Measurements from ENCODE around the gene VPS29. TPM values are rescaled to one million over a fixed set of nuclear protein-coding genes. Genes with fewer than 3 reads are reported as not detected.

VPS29 gene
- 59.0 and 62.5 TPM in 2 replicates for total RNA-seq (2021; fragmentation: NEBNext Ultra II Directional; extraction: Animal tissue kit (Norgen Biotek cat#: 25700))
- 40.0 and 74.6 TPM in 2 replicates for polyA plus RNA-seq (2011; rRNA removed)
- 82.1 TPM for polyA plus RNA-seq (2011; cell fraction: cytosol; rRNA removed)
- polyA plus RNA-seq (2011; cell fraction: nucleus; rRNA removed), result 18.0 TPM
- 70.6 to 98.5 TPM (median 81.0 TPM) in 4 replicates for polyA plus RNA-seq (2012, experiment 1 of 2)
- polyA plus RNA-seq (2012, experiment 2 of 2), result 52.1 TPM
- polyA plus RNA-seq (2013, experiment 1 of 2), result 65.0 TPM
- 64.2 TPM for polyA plus RNA-seq (2013, experiment 2 of 2)
- polyA minus RNA-seq (2011; rRNA and poly(A)+ RNA removed), result 42.3 and 71.7 TPM in 2 replicates
- polyA minus RNA-seq (2011; cell fraction: cytosol; rRNA and poly(A)+ RNA removed), result 20.0 TPM
- polyA minus RNA-seq (2011; cell fraction: nucleus; rRNA and poly(A)+ RNA removed), result 18.8 TPM
- long read RNA-seq, experiment 1, transcript VPS29-206 (4 exons, 1,523 nt), result major isoform, 49 of 69 reads
- long read RNA-seq, experiment 1, partial matches to known transcripts, result 11 of 69 reads
- long read RNA-seq, experiment 1, other reads (novel, unspliced or antisense), result 9 of 69 reads
- long read RNA-seq, experiment 2, transcript VPS29-206 (4 exons, 1,523 nt), result major isoform, 116 of 135 reads
- long read RNA-seq, experiment 2, partial matches to known transcripts, result 4 of 135 reads
- long read RNA-seq, experiment 2, other reads (novel, unspliced or antisense), result 13 of 135 reads

GRCh38 chr12:110501752-110502738 is at the start of gene VPS29, which contains the start of gene RAD9B:
Gene VPS29, minus strand, starts transcription at chr12:110502111. Its CDS starts 60 bp downstream, at chr12:110502051.
Gene RAD9B, plus strand, starts transcription at chr12:110502331. Its CDS starts 7 bp downstream, at chr12:110502338.
- POLR2A ChIA-PET (ENCODE audit: partially characterized antibody), result interaction anchor here (0.9 to 2.9 kb wide), 8 partner anchors 9 to 120 kb away, joined by 3 to 29 read pairs (median 4); partner anchors contain the start of genes FAM216A and GPN3
- peaks cover 4 to 5% of the 10 kb centered on the region in 2 experiments; a peak in 2 of 4 replicates for H3K9me3 ChIP-seq (ENCODE audit: insufficient read depth in 2 of 2, low read depth in 1 of 2, low read length in 1 of 2)
- peaks cover 4% of the 10 kb centered on the region; the same call in 1 of the 2 replicates for H3K23me2 ChIP-seq (ENCODE audit: low read depth, low read length)
- H3K4me3 ChIP-seq (ENCODE audit: extremely low read depth in 1 of 4, insufficient read depth in 2 of 4, low read depth in 3 of 4, low read length in 4 of 4), result peak within 1 kb of the TSS; percentile 83 to 94 (median 93)
- peaks cover 3 to 13% (median 12%) of the 10 kb centered on the region in 4 experiments for H3K27me3 ChIP-seq (replicated peaks in 1 of 4; ENCODE audit: control insufficient read depth in 3 of 4, extremely low read depth in 1 of 4, insufficient read depth in 3 of 4, low read length in 3 of 4)
- no peak within 1 kb of the TSS for H3K27ac ChIP-seq (ENCODE audit: low read depth, low read length)
- no peaks in the 10 kb centered on the region; a peak in 1 of 8 replicates for H3K36me3 ChIP-seq (ENCODE audit: control insufficient read depth in 2 of 4, insufficient read depth in 4 of 4, low read length in 3 of 4)
- H3K18ac ChIP-seq (ENCODE audit: extremely low read depth, low read length), result peak within 1 kb of the TSS; percentile 72
- H3K14ac ChIP-seq (ENCODE audit: insufficient read length), result no peak within 1 kb of the TSS
- peaks cover 0 to 19% of the 10 kb centered on the region in 2 experiments; a peak in 2 of 4 replicates for H3K79me2 ChIP-seq (ENCODE audit: control insufficient read depth in 1 of 2, insufficient read depth in 2 of 2, low read length in 2 of 2)
- no peak within 1 kb of the TSS for H3K23ac ChIP-seq (ENCODE audit: insufficient read length)
- FAIRE-seq (no peak), DNase-seq (ENCODE audit: low read depth in 1 of 2, low spot score in 2 of 2) (peak; percentile 96 to 99)
- no peak within 1 kb of the TSS for H2BK15ac ChIP-seq (ENCODE audit: low read length)
- H2AFZ ChIP-seq (ENCODE audit: low read length), result peak within 1 kb of the TSS; percentile 85
- WGBS, 2 experiments (ENCODE audit: extremely low coverage in 1 of 2, insufficient coverage in 1 of 2, insufficient read length in 1 of 2, insufficient replicate concordance in 2 of 2, low coverage in 1 of 2, low lambda C conversion rate in 2 of 2, missing lambda C conversion rate in 1 of 2), result 14% methylated on average over 60 of the region's 61 CpGs; no CpG with 5 or more reads in 1 of the 2 experiments
- no peak within 1 kb of the TSS for H2AK5ac ChIP-seq (ENCODE audit: low read depth, low read length)
- no peak within 1 kb of the TSS for H2BK20ac ChIP-seq (ENCODE audit: low read length)
- peak within 1 kb of the TSS; percentile 51 for H4K91ac ChIP-seq (replicated peaks; ENCODE audit: insufficient read length, low read length)
- peak within 1 kb of the TSS; percentile 30 for H3K4ac ChIP-seq (replicated peaks; ENCODE audit: insufficient read length, low read depth, low read length)
- peak within 1 kb of the TSS; percentile 31 for H4K5ac ChIP-seq (ENCODE audit: insufficient read length, low read depth, low read length)
- peak within 1 kb of the TSS; percentile 93; the same call in 1 of the 2 replicates for H2BK12ac ChIP-seq (ENCODE audit: low read depth, low read length)
- no peaks in the 10 kb centered on the region for H3K79me1 ChIP-seq (ENCODE audit: low read depth, low read length)
- peak within 1 kb of the TSS; percentile 70 to 82 for H3K4me2 ChIP-seq (ENCODE audit: insufficient read depth in 1 of 2, low read depth in 2 of 2, low read length in 2 of 2)
- H4K8ac ChIP-seq (ENCODE audit: extremely low read depth, insufficient read depth, low read length), result peak within 1 kb of the TSS; percentile 87; the same call in 1 of the 2 replicates
- H3K4me1 ChIP-seq (replicated peaks in 1 of 4; ENCODE audit: control insufficient read depth in 3 of 4, insufficient read depth in 4 of 4, low read length in 3 of 4), result no peaks in the 10 kb centered on the region
- 0 out of 2 replicates have a peak within 1 kb of the TSS, but pooled peaks have one; percentile 9 for H2BK5ac ChIP-seq (ENCODE audit: low read depth, low read length)
- H4K20me1 ChIP-seq (replicated peaks in 1 of 2; ENCODE audit: control insufficient read depth in 1 of 2, insufficient read depth in 2 of 2, low read length in 2 of 2), result no peaks in the 10 kb centered on the region
- H2BK120ac ChIP-seq (replicated peaks; ENCODE audit: low read depth, low read length), result no peak within 1 kb of the TSS
- CTCF ChIA-PET (ENCODE audit: partially characterized antibody), result interaction anchor here (1.6 to 1.8 kb wide), 3 partner anchors 52 to 101 kb away, joined by 4 to 6 read pairs (median 4); partner anchors contain the start of gene ARPC3
- peak within 1 kb of the TSS; percentile 8 for H3K56ac ChIP-seq (replicated peaks; ENCODE audit: insufficient read length, low read depth, low read length)
- H3K9ac ChIP-seq (replicated peaks in 1 of 4; ENCODE audit: extremely low read depth in 1 of 4, low read depth in 3 of 4, low read length in 3 of 4), result peak within 1 kb of the TSS; percentile 52 to 82 (median 67)
- TF ChIP-seq TCF12 (IDR thresholded peaks at IDR 0.05; ENCODE audit: low read depth, low read length), result peak; percentile 67; the same call in 1 of the 2 replicates
- peak; percentile 69; the same call in 1 of the 2 replicates for TF ChIP-seq BRCA1 (IDR thresholded peaks at IDR 0.05; ENCODE audit: low read depth, low read length)
- TF ChIP-seq MAFK (IDR thresholded peaks at IDR 0.05; ENCODE audit: low read depth, low read length), result no peak
- peak; percentile 94 for TF ChIP-seq SP4 (IDR thresholded peaks at IDR 0.05; ENCODE audit: low read length)
- TF ChIP-seq YY1 (IDR thresholded peaks at IDR 0.05; ENCODE audit: low read depth, low read length), result peak; percentile 91
- TF ChIP-seq SRF (IDR thresholded peaks at IDR 0.05; ENCODE audit: low read depth, low read length), result no peak
- peak; percentile 76 for TF ChIP-seq EGR1 (IDR thresholded peaks at IDR 0.05; ENCODE audit: borderline replicate concordance, low read depth, low read length)
